ENCODE data around the gene RBMS1.

The RBMS1 gene

GRCh38 chr2:160407393-160408172 lies 86.0 kb downstream of the RBMS1 start:
- H3K27ac ChIP-seq (ENCODE audit: low read length) = peak overlapping the region; percentile 87
- H3K4me1 ChIP-seq (ENCODE audit: control insufficient read depth in 1 of 2, insufficient read depth in 2 of 2, low read length in 2 of 2) = peaks cover 4 to 51% of the 10 kb centered on the region in 2 donors
- H3K27me3 ChIP-seq (ENCODE audit: low read depth, low read length) = no peaks in the 10 kb centered on the region

GRCh38 chr2:160406591-160407392 lies 86.8 kb downstream of the RBMS1 start:
- Histone ChIP-seq H3K36me3 (ENCODE audit: control insufficient read depth in 1 of 2, insufficient read depth in 2 of 2, low read length in 2 of 2) (no peaks in the 10 kb centered on the region), H3K4me1 (ENCODE audit: control insufficient read depth in 1 of 2, insufficient read depth in 2 of 2, low read length in 2 of 2) (peaks cover 4 to 50% of the 10 kb centered on the region in 2 donors), H3K4me3 (ENCODE audit: low read depth in 1 of 2, low read length in 2 of 2) (peak overlapping the region; percentile 80 to 81), H3K27ac (ENCODE audit: low read length) (peak overlapping the region; percentile 89), H3K27me3 (ENCODE audit: low read depth, low read length) (no peaks in the 10 kb centered on the region), H3K9me3 (ENCODE audit: control insufficient read depth in 1 of 2, low read length in 2 of 2) (no peaks in the 10 kb centered on the region)

More at GRCh38 chr2:160407393-160408172, 86.0 kb downstream of the RBMS1 start:
- H3K9me3 ChIP-seq (ENCODE audit: control insufficient read depth in 1 of 2, low read length in 2 of 2) = no peaks in the 10 kb centered on the region
- H3K36me3 ChIP-seq (ENCODE audit: control insufficient read depth in 1 of 2, insufficient read depth in 2 of 2, low read length in 2 of 2) = no peaks in the 10 kb centered on the region
- peak overlapping the region; percentile 80 to 81 for H3K4me3 ChIP-seq (ENCODE audit: low read depth in 1 of 2, low read length in 2 of 2)

GRCh38 chr2:160405077-160405867 lies 88.3 kb downstream of the RBMS1 start:
- Histone ChIP-seq H3K4me3 (ENCODE audit: low read depth in 1 of 2, low read length in 2 of 2) (peak overlapping the region; percentile 80 to 81), H3K4me1 (ENCODE audit: control insufficient read depth in 1 of 2, insufficient read depth in 2 of 2, low read length in 2 of 2) (peaks cover 4 to 51% of the 10 kb centered on the region in 2 donors)

GRCh38 chr2:160402997-160403979 lies 90.3 kb downstream of the RBMS1 start:
- peak overlapping the region; percentile 6 for H3K27ac ChIP-seq (ENCODE audit: low read length)

More at GRCh38 chr2:160405077-160405867, 88.3 kb downstream of the RBMS1 start:
- peak overlapping the region; percentile 89 for H3K27ac ChIP-seq (ENCODE audit: low read length)
- H3K9me3 ChIP-seq (ENCODE audit: control insufficient read depth in 1 of 2, low read length in 2 of 2) = no peaks in the 10 kb centered on the region
- H3K27me3 ChIP-seq (ENCODE audit: low read depth, low read length) = no peaks in the 10 kb centered on the region
- H3K36me3 ChIP-seq (ENCODE audit: control insufficient read depth in 1 of 2, insufficient read depth in 2 of 2, low read length in 2 of 2) = no peaks in the 10 kb centered on the region

GRCh38 chr2:160402501-160402900 lies 91.1 kb downstream of the RBMS1 start:
- Histone ChIP-seq H3K4me1 (ENCODE audit: control insufficient read depth in 1 of 2, insufficient read depth in 2 of 2, low read length in 2 of 2) (peaks cover 4 to 61% of the 10 kb centered on the region in 2 donors), H3K36me3 (ENCODE audit: control insufficient read depth in 1 of 2, insufficient read depth in 2 of 2, low read length in 2 of 2) (no peaks in the 10 kb centered on the region), H3K27ac (ENCODE audit: low read length) (peak overlapping the region; percentile 6), H3K4me3 (ENCODE audit: low read depth in 1 of 2, low read length in 2 of 2) (no peak overlapping the region), H3K9me3 (ENCODE audit: control insufficient read depth in 1 of 2, low read length in 2 of 2) (no peaks in the 10 kb centered on the region), H3K27me3 (ENCODE audit: low read depth, low read length) (no peaks in the 10 kb centered on the region)

More at GRCh38 chr2:160402997-160403979, 90.3 kb downstream of the RBMS1 start:
- H3K9me3 ChIP-seq (ENCODE audit: control insufficient read depth in 1 of 2, low read length in 2 of 2) = no peaks in the 10 kb centered on the region
- H3K4me3 ChIP-seq (ENCODE audit: low read depth in 1 of 2, low read length in 2 of 2) = no peak overlapping the region
- peaks cover 4 to 53% of the 10 kb centered on the region in 2 donors for H3K4me1 ChIP-seq (ENCODE audit: control insufficient read depth in 1 of 2, insufficient read depth in 2 of 2, low read length in 2 of 2)
- no peaks in the 10 kb centered on the region for H3K27me3 ChIP-seq (ENCODE audit: low read depth, low read length)
- no peaks in the 10 kb centered on the region for H3K36me3 ChIP-seq (ENCODE audit: control insufficient read depth in 1 of 2, insufficient read depth in 2 of 2, low read length in 2 of 2)

- Histone ChIP-seq H3K27me3 (ENCODE audit: low read depth, low read length) (no peaks in the 10 kb centered on the region), H3K27ac (ENCODE audit: low read length) (no peak overlapping the region), H3K4me3 (ENCODE audit: low read depth in 1 of 2, low read length in 2 of 2) (no peak overlapping the region), H3K4me1 (ENCODE audit: control insufficient read depth in 1 of 2, insufficient read depth in 2 of 2, low read length in 2 of 2) (peaks cover 4 to 67% of the 10 kb centered on the region in 2 donors), H3K9me3 (ENCODE audit: control insufficient read depth in 1 of 2, low read length in 2 of 2) (no peaks in the 10 kb centered on the region), H3K36me3 (ENCODE audit: control insufficient read depth in 1 of 2, insufficient read depth in 2 of 2, low read length in 2 of 2) (no peaks in the 10 kb centered on the region)
Observed at GRCh38 chr2:160401895-160402294, 91.7 kb downstream of the RBMS1 start.

- Histone ChIP-seq H3K4me3 (ENCODE audit: low read depth in 1 of 2, low read length in 2 of 2) (no peak overlapping the region), H3K4me1 (ENCODE audit: control insufficient read depth in 1 of 2, insufficient read depth in 2 of 2, low read length in 2 of 2) (peaks cover 5 to 62% of the 10 kb centered on the region in 2 donors)
Observed at GRCh38 chr2:160399880-160400279, 93.7 kb downstream of the RBMS1 start.

GRCh38 chr2:160397530-160397865 lies 96.1 kb downstream of the RBMS1 start:
- Histone ChIP-seq H3K27me3 (ENCODE audit: low read depth, low read length) (no peaks in the 10 kb centered on the region), H3K27ac (ENCODE audit: low read length) (no peak overlapping the region), H3K36me3 (ENCODE audit: control insufficient read depth in 1 of 2, insufficient read depth in 2 of 2, low read length in 2 of 2) (no peaks in the 10 kb centered on the region), H3K4me3 (ENCODE audit: low read depth in 1 of 2, low read length in 2 of 2) (no peak overlapping the region), H3K9me3 (ENCODE audit: control insufficient read depth in 1 of 2, low read length in 2 of 2) (no peaks in the 10 kb centered on the region), H3K4me1 (ENCODE audit: control insufficient read depth in 1 of 2, insufficient read depth in 2 of 2, low read length in 2 of 2) (peaks cover 11 to 61% of the 10 kb centered on the region in 2 donors)

More at GRCh38 chr2:160399880-160400279, 93.7 kb downstream of the RBMS1 start:
- Histone ChIP-seq H3K9me3 (ENCODE audit: control insufficient read depth in 1 of 2, low read length in 2 of 2) (no peaks in the 10 kb centered on the region), H3K27ac (ENCODE audit: low read length) (no peak overlapping the region), H3K27me3 (ENCODE audit: low read depth, low read length) (no peaks in the 10 kb centered on the region), H3K36me3 (ENCODE audit: control insufficient read depth in 1 of 2, insufficient read depth in 2 of 2, low read length in 2 of 2) (no peaks in the 10 kb centered on the region)

GRCh38 chr2:160394153-160394552 lies 99.5 kb downstream of the RBMS1 start:
- Histone ChIP-seq H3K4me3 (ENCODE audit: low read depth in 1 of 2, low read length in 2 of 2) (no peak overlapping the region), H3K9me3 (ENCODE audit: control insufficient read depth in 1 of 2, low read length in 2 of 2) (no peaks in the 10 kb centered on the region), H3K27me3 (ENCODE audit: low read depth, low read length) (no peaks in the 10 kb centered on the region), H3K36me3 (ENCODE audit: control insufficient read depth in 1 of 2, insufficient read depth in 2 of 2, low read length in 2 of 2) (no peaks in the 10 kb centered on the region), H3K27ac (ENCODE audit: low read length) (no peak overlapping the region), H3K4me1 (ENCODE audit: control insufficient read depth in 1 of 2, insufficient read depth in 2 of 2, low read length in 2 of 2) (peaks cover 11 to 52% of the 10 kb centered on the region in 2 donors)

- H3K4me1 ChIP-seq (ENCODE audit: control insufficient read depth in 1 of 2, insufficient read depth in 2 of 2, low read length in 2 of 2) = peaks cover 25 to 51% of the 10 kb centered on the region in 2 donors
- no peaks in the 10 kb centered on the region for H3K36me3 ChIP-seq (ENCODE audit: control insufficient read depth in 1 of 2, insufficient read depth in 2 of 2, low read length in 2 of 2)
- no peak overlapping the region for H3K27ac ChIP-seq (ENCODE audit: low read length)
- no peaks in the 10 kb centered on the region for H3K9me3 ChIP-seq (ENCODE audit: control insufficient read depth in 1 of 2, low read length in 2 of 2)
- no peaks in the 10 kb centered on the region for H3K27me3 ChIP-seq (ENCODE audit: low read depth, low read length)
- H3K4me3 ChIP-seq (ENCODE audit: low read depth in 1 of 2, low read length in 2 of 2) = no peak overlapping the region
Observed at GRCh38 chr2:160392201-160392600, 101.4 kb downstream of the RBMS1 start.

Data from muscle layer of duodenum (tissue), 2 donors.